ENCODE data around the gene PCNX2. TPM values are rescaled to one million over a fixed set of nuclear protein-coding genes. Genes with fewer than 3 reads are reported as not detected.

The PCNX2 gene
- total RNA-seq, 1 experiment from 2014 or later = 15.3 TPM

DNA sequence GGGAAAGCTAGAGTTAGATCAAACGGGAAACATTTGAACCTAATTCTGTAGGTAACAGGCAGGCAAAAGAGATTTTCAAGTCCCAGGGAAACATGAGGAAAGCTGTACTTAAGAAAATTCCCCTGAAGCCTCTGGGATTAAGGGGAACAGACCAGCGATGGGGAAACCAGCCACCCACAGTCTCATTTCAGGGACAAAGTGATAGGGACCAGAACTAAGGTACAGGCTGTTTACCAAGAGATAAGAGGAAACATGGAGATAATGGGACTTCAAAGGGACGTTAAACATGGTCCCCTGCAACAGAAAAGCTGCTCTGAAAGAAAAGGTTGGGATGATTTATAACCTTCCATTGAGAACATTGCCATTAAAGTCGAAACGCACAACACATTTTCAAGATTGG is 260.7 kb downstream of the PCNX2 start (continued):
- no peak for TF ChIP-seq REST (IDR thresholded peaks at IDR 0.05; ENCODE audit: low read depth)
- TF ChIP-seq EZH2 (IDR thresholded peaks at IDR 0.05) = no peak
- TF ChIP-seq JUND (IDR thresholded peaks at IDR 0.05) = no peak

GRCh38 chr1:233033361-233033760 is 262.2 kb downstream of the PCNX2 start:
- no peak overlapping the region for H3K9ac ChIP-seq (ENCODE audit: low read length)
- no peak overlapping the region for H3K4me3 ChIP-seq (replicated peaks in 1 of 2; ENCODE audit: low read depth in 1 of 2, low read length in 2 of 2)
- DNase-seq (ENCODE audit: low read depth, low spot score) (no peak), ATAC-seq (no peak)
- no peaks in the 10 kb centered on the region for H3K79me2 ChIP-seq (ENCODE audit: insufficient read depth, low read length)
- intact Hi-C loops (cut with micrococcal nuclease) = no loop called here
- H3K9me2 ChIP-seq (ENCODE audit: insufficient read depth) = no peaks in the 10 kb centered on the region
- TF ChIP-seq, protein P1, sequence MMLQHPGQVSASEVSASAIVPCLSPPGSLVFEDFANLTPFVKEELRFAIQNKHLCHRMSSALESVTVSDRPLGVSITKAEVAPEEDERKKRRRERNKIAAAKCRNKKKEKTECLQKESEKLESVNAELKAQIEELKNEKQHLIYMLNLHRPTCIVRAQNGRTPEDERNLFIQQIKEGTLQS (IDR thresholded peaks at IDR 0.05) = no peak
- TF ChIP-seq, protein P2, sequence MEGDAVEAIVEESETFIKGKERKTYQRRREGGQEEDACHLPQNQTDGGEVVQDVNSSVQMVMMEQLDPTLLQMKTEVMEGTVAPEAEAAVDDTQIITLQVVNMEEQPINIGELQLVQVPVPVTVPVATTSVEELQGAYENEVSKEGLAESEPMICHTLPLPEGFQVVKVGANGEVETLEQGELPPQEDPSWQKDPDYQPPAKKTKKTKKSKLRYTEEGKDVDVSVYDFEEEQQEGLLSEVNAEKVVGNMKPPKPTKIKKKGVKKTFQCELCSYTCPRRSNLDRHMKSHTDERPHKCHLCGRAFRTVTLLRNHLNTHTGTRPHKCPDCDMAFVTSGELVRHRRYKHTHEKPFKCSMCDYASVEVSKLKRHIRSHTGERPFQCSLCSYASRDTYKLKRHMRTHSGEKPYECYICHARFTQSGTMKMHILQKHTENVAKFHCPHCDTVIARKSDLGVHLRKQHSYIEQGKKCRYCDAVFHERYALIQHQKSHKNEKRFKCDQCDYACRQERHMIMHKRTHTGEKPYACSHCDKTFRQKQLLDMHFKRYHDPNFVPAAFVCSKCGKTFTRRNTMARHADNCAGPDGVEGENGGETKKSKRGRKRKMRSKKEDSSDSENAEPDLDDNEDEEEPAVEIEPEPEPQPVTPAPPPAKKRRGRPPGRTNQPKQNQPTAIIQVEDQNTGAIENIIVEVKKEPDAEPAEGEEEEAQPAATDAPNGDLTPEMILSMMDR (IDR thresholded peaks at IDR 0.05 in 2 of 3, conservative IDR thresholded peaks at IDR 0.05 in 1 of 3; ENCODE audit: borderline replicate concordance in 1 of 3, insufficient read depth in 1 of 3, low read depth in 2 of 3, low read length in 2 of 3) = no peak
- TF ChIP-seq SRF (IDR thresholded peaks at IDR 0.05; ENCODE audit: low read depth) (no peak), EGR1 (IDR thresholded peaks at IDR 0.05; ENCODE audit: low read depth) (no peak), ZFX (IDR thresholded peaks at IDR 0.05) (no peak), ZNF274 (IDR thresholded peaks at IDR 0.05; ENCODE audit: low read depth, low read length) (no peak)
- TF ChIP-seq, protein P3, sequence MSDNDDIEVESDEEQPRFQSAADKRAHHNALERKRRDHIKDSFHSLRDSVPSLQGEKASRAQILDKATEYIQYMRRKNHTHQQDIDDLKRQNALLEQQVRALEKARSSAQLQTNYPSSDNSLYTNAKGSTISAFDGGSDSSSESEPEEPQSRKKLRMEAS (IDR thresholded peaks at IDR 0.05) = no peak
- no peaks in the 10 kb centered on the region for H3K4me1 ChIP-seq (ENCODE audit: control insufficient read depth in 1 of 2, insufficient read depth in 2 of 2, low read length in 2 of 2)
- no peak overlapping the region for H2AFZ ChIP-seq (ENCODE audit: low read depth, low read length, poor library complexity, severe bottlenecking)
- POLR2A ChIA-PET = no interaction called here
- CTCF ChIA-PET = no interaction called here
- H3K36me3 ChIP-seq (ENCODE audit: control insufficient read depth in 1 of 2, insufficient read depth in 2 of 2, low read length in 2 of 2) = no peaks in the 10 kb centered on the region
- H3K27me3 ChIP-seq (ENCODE audit: insufficient read depth, low read length) = no peaks in the 10 kb centered on the region
- H3K4me2 ChIP-seq (ENCODE audit: low read length) = no peak overlapping the region
- H3K9me3 ChIP-seq (ENCODE audit: control insufficient read depth in 1 of 2, insufficient read depth in 1 of 2, low read depth in 1 of 2, low read length in 2 of 2) = no peaks in the 10 kb centered on the region
- H4K20me1 ChIP-seq (ENCODE audit: insufficient read depth) = no peaks in the 10 kb centered on the region
- no peak overlapping the region for H3K27ac ChIP-seq (ENCODE audit: low read depth, low read length)
- RAD21 ChIA-PET (ENCODE audit: low non-redundant PET in 1 of 2, low total read pairs in 2 of 2, uncharacterized antibody in 2 of 2, unreplicated experiment in 2 of 2) = no interaction called here
- no TSS peak for BruUV-seq (replicated peaks)

Measured in HCT116 (cell line).